ENCODE data around the gene COX10.

Gene COX10

GRCh38 chr17:14072881-14073280 lies 3.6 kb downstream of the COX10 start:
- DNase-seq: no peak

- no peak for DNase-seq
Observed at GRCh38 chr17:14078027-14078426, 8.7 kb downstream of the COX10 start.

DNA sequence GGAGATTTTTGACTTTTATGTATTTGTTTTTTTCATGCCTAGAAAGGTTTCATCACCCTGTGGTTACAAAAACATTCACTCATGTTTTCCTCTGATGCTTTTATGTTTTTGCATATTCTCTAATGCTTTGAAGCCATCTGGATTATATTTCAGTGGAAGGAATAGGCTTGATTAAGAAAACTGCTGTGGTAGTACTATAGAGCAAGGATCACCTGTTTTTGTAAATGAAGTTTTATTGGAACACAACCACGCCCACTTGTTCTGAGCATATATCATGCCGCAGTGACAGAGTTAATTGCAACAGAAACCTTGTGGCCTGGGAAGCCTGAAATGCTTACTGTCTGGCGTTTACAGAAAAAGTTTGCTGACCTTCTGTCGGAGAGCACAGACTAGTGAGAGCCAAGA lies 11.5 kb downstream of the COX10 start:
- DNase-seq: no peak

DNA sequence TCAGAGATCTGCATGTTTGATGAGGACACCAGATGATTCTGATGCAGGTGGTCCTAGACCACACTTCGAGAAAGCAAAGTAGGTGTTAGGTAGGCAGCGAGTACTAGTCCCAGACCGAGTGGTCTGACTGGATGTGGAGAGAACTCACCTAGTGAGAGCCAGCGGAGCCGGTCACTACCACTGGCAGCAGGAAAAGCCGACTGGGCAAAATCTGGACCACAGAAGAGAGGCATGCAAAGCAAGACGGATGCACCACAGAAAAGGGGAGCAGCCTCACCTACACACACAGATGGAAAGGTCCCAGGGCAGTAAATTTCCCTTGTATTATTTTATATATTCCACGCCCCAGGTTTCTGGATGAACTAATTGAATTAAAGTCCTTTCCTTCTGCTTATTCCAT lies 13.5 kb downstream of the COX10 start:
- no peak for DNase-seq

DNA sequence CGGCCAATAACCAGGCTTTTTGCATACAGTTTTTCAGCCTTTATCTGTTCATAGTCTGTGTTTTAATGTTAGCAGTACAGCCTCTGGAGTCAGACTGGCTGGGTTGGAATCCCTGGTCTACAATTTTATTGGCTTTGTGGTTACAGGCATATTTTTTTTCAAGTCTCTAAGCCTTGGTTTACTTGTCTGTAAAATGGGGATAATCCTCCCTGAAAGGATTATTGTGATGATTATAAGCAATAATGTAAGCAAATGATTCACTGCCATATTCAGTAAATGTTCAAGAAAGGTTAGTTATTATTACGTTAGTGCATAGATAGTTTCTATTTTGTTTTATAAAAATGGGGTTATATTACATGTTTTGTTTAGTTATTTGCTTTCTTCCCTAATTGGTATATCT lies 15.7 kb downstream of the COX10 start:
- DNase-seq: no peak

- DNase-seq: no peak
Observed at GRCh38 chr17:14086189-14086588, 16.9 kb downstream of the COX10 start.

GRCh38 chr17:14089179-14089578 lies 19.9 kb downstream of the COX10 start:
- no peak for DNase-seq

GRCh38 chr17:14091367-14091766 lies 22.1 kb downstream of the COX10 start:
- DNase-seq: no peak

DNA sequence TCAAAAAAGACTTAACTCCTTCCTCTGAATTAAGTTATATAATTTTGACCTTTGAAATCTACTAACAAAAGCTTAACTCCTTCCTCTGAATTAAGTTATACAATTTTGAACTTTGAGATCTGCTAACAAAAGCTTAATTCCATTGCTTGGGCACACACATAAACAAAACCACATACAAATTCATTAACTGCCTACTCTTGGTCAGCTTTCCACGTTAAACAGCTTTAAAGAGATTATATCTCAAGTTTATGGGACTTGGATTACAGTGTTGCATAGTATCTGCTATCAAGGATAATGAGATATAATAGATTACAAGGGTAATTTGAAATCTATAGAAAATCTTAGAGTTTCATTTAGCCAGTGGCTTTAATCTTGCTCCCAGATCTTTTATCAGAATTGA lies 23.5 kb downstream of the COX10 start:
- DNase-seq: no peak

GRCh38 chr17:14094676-14095601 lies 25.6 kb downstream of the COX10 start:
- DNase-seq: no peak

GRCh38 chr17:14095631-14096030 lies 26.3 kb downstream of the COX10 start:
- no peak for DNase-seq

DNA sequence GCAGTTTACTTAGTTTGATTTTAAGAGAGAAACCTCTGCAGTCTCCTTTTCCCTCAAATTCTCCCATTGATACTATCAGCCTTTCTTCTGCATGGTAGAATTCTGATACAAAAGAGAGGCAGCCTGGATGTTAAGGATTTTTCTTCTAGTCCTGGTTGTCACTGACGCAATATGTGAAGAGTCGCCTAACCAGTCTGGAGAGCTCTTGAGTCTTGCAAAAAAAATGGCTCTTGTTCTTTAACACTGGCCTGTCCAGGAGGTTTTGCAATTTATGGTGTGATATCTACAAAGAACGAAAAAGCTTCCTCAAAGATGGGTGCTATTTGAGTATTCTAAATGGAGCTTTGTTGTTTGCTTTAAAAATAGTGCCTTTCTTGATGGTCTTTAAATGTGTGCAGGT lies 28.9 kb downstream of the COX10 start:
- DNase-seq: no peak

DNA sequence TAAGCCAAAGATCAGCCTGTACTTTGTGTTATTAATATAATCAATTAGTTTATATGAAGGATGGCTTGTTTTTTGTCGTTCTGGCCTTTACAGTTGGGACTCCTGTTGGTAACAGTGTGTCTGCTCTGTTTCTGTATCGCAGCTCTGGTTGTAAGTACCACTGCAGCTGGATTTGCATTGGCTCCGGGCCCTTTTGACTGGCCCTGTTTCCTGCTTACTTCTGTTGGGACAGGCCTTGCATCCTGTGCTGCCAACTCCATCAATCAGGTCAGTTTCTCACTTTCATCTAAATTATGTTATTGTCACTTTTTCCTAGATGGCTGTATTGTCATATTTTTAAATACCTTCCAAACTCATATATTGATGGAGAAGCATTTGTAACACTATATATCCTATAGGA lies 32.7 kb downstream of the COX10 start:
- DNase-seq: no peak

DNA sequence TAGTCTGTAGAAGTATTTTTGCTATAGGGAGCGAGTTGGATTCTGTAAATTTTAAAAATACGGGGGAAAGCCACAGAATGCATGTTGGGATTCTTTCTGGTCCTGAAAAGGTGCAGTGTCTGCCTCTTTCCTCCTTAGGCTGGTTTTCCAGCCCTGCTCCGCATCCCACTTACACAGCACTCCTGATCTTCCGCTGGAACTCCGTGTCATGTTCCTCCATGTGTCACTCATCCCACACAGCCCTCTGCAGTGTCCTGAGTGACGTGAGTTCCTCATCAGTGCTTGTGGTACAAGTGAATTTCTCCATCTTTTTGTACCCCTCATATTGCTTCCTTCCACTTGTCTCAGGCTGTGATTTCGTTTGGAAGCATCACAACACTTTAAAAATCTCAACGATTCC lies 34.5 kb downstream of the COX10 start:
- DNase-seq: no peak

DNA sequence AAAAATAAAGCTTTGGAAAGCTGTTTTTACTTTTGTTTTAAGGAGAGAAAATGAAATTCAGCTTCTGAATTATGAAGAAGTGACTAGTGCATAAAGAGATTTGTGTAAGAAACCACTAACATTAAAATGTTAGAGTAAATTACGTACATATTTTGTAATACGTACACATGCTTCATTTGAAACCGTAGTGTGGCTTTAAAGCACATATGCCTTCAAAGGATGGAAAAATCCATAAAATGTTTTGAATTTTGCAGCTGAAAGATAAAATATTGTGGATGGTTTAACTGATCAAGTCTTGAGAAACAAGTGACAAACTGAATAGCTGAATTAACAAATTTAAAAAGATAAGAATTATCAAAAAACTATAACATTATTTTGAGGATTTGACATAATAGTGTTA lies 35.4 kb downstream of the COX10 start:
- no peak for DNase-seq

DNA sequence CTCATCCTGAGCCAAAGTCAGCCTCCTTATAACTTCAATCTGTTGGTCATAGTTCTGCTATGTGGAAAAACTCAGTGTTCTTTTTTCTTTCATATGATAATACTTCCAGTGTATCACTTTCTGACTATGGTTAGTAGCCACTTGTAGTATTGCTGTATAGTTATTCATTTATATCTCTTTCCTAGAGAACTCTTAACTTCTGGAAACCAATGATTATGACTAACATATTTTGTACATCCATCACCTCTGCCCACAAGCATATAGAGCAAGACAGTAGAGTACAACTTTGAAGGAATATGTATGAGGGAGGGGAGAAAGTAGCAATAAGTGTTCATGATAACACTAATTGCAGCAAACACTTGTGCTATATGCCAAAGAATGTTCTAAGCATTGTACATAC lies 38.6 kb downstream of the COX10 start:
- no peak for DNase-seq

DNA sequence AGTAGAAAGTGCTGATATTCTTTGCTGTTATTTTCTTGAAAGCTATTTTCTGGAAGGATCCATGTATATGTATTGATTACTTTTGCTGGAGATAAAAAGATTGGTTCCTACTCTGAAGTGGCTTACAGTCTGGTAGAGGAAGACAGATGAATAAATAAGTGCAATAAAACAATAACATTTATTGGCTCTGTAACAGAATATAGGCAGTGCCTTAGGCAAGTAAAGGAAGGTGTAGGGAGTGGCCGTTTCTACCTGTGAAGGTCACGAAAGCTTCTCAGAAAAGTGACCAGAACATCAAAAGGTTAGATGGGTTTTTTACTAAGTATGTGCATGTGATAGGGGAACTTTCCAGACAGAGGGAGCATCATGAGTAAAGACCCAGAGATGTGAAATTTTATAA lies 43.1 kb downstream of the COX10 start:
- no peak for DNase-seq

- no peak for DNase-seq
Observed at GRCh38 chr17:14113137-14113536, 43.8 kb downstream of the COX10 start.

DNA sequence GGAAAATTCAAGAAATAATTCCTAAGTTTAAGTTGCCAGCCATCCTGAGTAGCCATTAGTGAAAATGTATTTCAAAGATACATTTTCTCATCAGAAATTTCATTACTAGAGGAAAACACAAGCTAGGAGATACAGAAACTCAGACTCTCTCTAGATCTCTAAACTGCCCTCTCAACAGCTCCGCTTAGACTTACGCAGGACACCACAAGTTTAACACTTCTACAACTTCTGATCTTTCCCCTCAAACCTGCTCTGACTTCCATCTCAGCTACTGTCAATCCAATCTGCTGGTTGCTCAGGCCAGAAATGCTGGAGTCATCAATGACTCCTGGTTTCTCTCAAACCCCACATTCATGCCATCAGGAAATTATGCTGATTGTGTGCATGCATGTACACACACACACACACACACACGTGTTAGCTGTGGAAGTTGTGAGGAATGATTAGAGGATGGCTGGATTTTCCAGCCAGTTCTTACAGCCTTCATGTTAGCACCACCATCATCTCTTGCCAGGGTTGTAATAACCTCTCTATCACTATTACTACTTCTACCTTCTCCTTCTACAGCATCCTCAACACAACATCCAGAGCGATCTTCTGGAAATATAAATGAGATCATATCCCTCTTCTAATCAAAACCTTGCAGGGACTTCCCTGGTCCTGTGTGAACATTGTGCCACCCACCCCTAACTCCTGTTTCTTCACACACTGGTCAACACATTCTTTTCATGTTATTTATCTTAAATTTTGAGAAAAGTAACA lies 47.1 kb downstream of the COX10 start:
- DNase-seq: no peak

DNA sequence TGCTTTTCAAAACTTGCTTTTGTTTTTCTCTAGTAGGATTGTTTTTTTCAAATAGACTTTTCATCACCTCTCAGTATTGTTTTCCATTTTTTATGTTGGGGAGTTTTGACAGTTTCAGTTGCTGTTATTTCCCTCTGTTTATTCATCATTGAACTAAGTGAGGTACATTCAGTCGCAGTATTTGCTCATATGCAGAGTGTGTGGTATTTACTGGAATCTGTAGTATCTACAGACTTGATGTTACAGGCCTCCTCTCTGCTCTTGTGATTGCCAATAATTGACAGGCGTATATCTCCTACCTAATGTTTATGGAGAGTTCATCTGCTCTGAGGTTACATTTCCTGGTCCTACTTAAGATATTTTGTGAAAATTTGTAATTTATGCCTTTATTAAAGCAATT lies 49.6 kb downstream of the COX10 start:
- DNase-seq: no peak

- DNase-seq: no peak
Observed at GRCh38 chr17:14119546-14119945, 50.2 kb downstream of the COX10 start.

- no peak for DNase-seq
Observed at GRCh38 chr17:14121952-14122351, 52.6 kb downstream of the COX10 start.

GRCh38 chr17:14123619-14124278 lies 54.4 kb downstream of the COX10 start:
- no peak for DNase-seq

DNA sequence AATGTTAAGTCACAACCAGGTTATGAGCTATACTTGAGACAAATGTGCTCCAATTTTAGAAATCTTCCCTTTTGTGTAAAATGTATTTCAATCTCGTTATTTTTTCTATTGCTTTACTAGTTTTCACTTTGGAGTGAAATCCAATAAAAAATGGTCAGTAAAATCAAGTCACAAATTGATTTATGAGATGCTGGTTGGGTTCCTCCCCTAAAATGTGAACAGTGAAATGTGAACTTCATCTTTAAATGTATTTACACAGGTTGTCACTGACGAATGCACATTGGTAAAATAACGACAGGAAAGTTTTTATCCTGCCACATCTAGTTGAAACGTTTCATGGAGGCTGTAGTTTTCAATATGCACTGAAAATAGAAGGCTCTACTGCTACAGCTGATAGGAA lies 55.5 kb downstream of the COX10 start:
- DNase-seq: no peak

All from NK-92 treated with Interleukin-12 subunit alpha and Interleukin-12 subunit beta, amount 100 ng/mL, for 24 hours (cell line).